ENCODE results near the gene LRRC41. TPM values are rescaled to one million over a fixed set of nuclear protein-coding genes. Genes with fewer than 3 reads are reported as not detected.

LRRC41 gene
- total and polyA plus RNA-seq, 2 donors (not counting 1 experiment from before 2014, with no cell fraction given) = 55.3 to 89.0 TPM

GRCh38 chr1:46289976-46290375 is 13.4 kb downstream of the LRRC41 start:
- H3K79me2 ChIP-seq (ENCODE audit: control insufficient read depth, insufficient read depth, low read length) = no peaks in the 10 kb centered on the region
- H3K27me3 ChIP-seq (ENCODE audit: control insufficient read depth, insufficient read depth, low read length) = no peaks in the 10 kb centered on the region
- no peaks in the 10 kb centered on the region for H3K9me3 ChIP-seq (ENCODE audit: control insufficient read depth, insufficient read depth, low read depth, low read length)
- H2AFZ ChIP-seq (ENCODE audit: low read length) = no peak overlapping the region
- H3K9ac ChIP-seq (ENCODE audit: insufficient read depth, low read length) = no peak overlapping the region
- TF ChIP-seq CTCF (conservative IDR thresholded peaks at IDR 0.05 in 1 of 2, IDR thresholded peaks at IDR 0.05 in 1 of 2; ENCODE audit: low read depth in 1 of 2, low read length in 2 of 2) (no peak), EZH2 (IDR thresholded peaks at IDR 0.05; ENCODE audit: low read length, missing control alignments) (no peak)
- H3K36me3 ChIP-seq (ENCODE audit: control insufficient read depth, insufficient read depth, low read length) = peaks cover 18% of the 10 kb centered on the region
- H3K4me2 ChIP-seq (ENCODE audit: extremely low read depth, insufficient read depth, low read length) = no peak overlapping the region
- no peak overlapping the region for H3K4me3 ChIP-seq (replicated peaks in 1 of 4; ENCODE audit: control extremely low read depth in 1 of 4, insufficient read depth in 1 of 4, low read depth in 3 of 4, low read length in 4 of 4)
- peaks cover 1% of the 10 kb centered on the region for H4K20me1 ChIP-seq (ENCODE audit: control insufficient read depth, extremely low read depth, insufficient read depth, low read length)
- H3K27ac ChIP-seq (ENCODE audit: insufficient read depth, low read length) = no peak overlapping the region
- peak in 1 of 2 donors; percentile 31 for DNase-seq (ENCODE audit: low read depth in 2 of 2)
- no peaks in the 10 kb centered on the region for H3K4me1 ChIP-seq (ENCODE audit: control insufficient read depth, extremely low read depth, insufficient read depth, low read length)

- Histone ChIP-seq H3K4me3 (replicated peaks in 1 of 4; ENCODE audit: control extremely low read depth in 1 of 4, insufficient read depth in 1 of 4, low read depth in 3 of 4, low read length in 4 of 4) (no peak overlapping the region), H3K79me2 (ENCODE audit: control insufficient read depth, insufficient read depth, low read length) (no peaks in the 10 kb centered on the region), H4K20me1 (ENCODE audit: control insufficient read depth, extremely low read depth, insufficient read depth, low read length) (peaks cover 1% of the 10 kb centered on the region), H3K36me3 (ENCODE audit: control insufficient read depth, insufficient read depth, low read length) (peaks cover 18% of the 10 kb centered on the region), H3K9ac (ENCODE audit: insufficient read depth, low read length) (no peak overlapping the region), H3K4me1 (ENCODE audit: control insufficient read depth, extremely low read depth, insufficient read depth, low read length) (no peaks in the 10 kb centered on the region), H3K4me2 (ENCODE audit: extremely low read depth, insufficient read depth, low read length) (no peak overlapping the region), H3K27me3 (ENCODE audit: control insufficient read depth, insufficient read depth, low read length) (no peaks in the 10 kb centered on the region), H3K9me3 (ENCODE audit: control insufficient read depth, insufficient read depth, low read depth, low read length) (no peaks in the 10 kb centered on the region), H2AFZ (ENCODE audit: low read length) (no peak overlapping the region), H3K27ac (ENCODE audit: insufficient read depth, low read length) (no peak overlapping the region)
- DNase-seq (ENCODE audit: low read depth in 2 of 2) = no peak
- TF ChIP-seq CTCF (conservative IDR thresholded peaks at IDR 0.05 in 1 of 2, IDR thresholded peaks at IDR 0.05 in 1 of 2; ENCODE audit: low read depth in 1 of 2, low read length in 2 of 2) = no peak
- no peak for TF ChIP-seq EZH2 (IDR thresholded peaks at IDR 0.05; ENCODE audit: low read length, missing control alignments)
Observed at GRCh38 chr1:46289134-46289494, 14.3 kb downstream of the LRRC41 start.

GRCh38 chr1:46288485-46289133 is 14.8 kb downstream of the LRRC41 start:
- peak overlapping the region; percentile 41 for H3K27ac ChIP-seq (ENCODE audit: insufficient read depth, low read length)
- peaks cover 16% of the 10 kb centered on the region for H3K36me3 ChIP-seq (ENCODE audit: control insufficient read depth, insufficient read depth, low read length)
- DNase-seq (ENCODE audit: low read depth in 2 of 2) = peak in 1 of 2 donors; percentile 72
- no peaks in the 10 kb centered on the region for H3K79me2 ChIP-seq (ENCODE audit: control insufficient read depth, insufficient read depth, low read length)
- no peaks in the 10 kb centered on the region for H3K9me3 ChIP-seq (ENCODE audit: control insufficient read depth, insufficient read depth, low read depth, low read length)
- no peaks in the 10 kb centered on the region for H3K27me3 ChIP-seq (ENCODE audit: control insufficient read depth, insufficient read depth, low read length)
- H2AFZ ChIP-seq (ENCODE audit: low read length) = no peak overlapping the region
- no peak overlapping the region for H3K4me2 ChIP-seq (ENCODE audit: extremely low read depth, insufficient read depth, low read length)
- no peak for TF ChIP-seq EZH2 (IDR thresholded peaks at IDR 0.05; ENCODE audit: low read length, missing control alignments)
- TF ChIP-seq CTCF (conservative IDR thresholded peaks at IDR 0.05 in 1 of 2, IDR thresholded peaks at IDR 0.05 in 1 of 2; ENCODE audit: low read depth in 1 of 2, low read length in 2 of 2) = no peak
- no peak overlapping the region for H3K9ac ChIP-seq (ENCODE audit: insufficient read depth, low read length)
- H3K4me3 ChIP-seq (replicated peaks in 1 of 4; ENCODE audit: control extremely low read depth in 1 of 4, insufficient read depth in 1 of 4, low read depth in 3 of 4, low read length in 4 of 4) = no peak overlapping the region
- peaks cover 1% of the 10 kb centered on the region for H4K20me1 ChIP-seq (ENCODE audit: control insufficient read depth, extremely low read depth, insufficient read depth, low read length)
- no peaks in the 10 kb centered on the region for H3K4me1 ChIP-seq (ENCODE audit: control insufficient read depth, extremely low read depth, insufficient read depth, low read length)
